SK-N-SH (cell line): Measurements from ENCODE around the gene ZNF101. TPM values are rescaled to one million over a fixed set of nuclear protein-coding genes. Genes with fewer than 3 reads are reported as not detected.

Source experiments
- CTCF ChIA-PET: fragments of 300-600, 350-600 bp; formaldehyde crosslinking; extraction: SDS; loops from one replicate; lab custom pipeline; 2021; lab: Yijun Ruan, JAX
- POLR2A ChIA-PET: fragments of 350-600 bp; sonication (Branson Sonifier 250); formaldehyde crosslinking; extraction: SDS; loops from one replicate; lab custom pipeline; 2020; ENCODE audit warnings: antibody characterized with exemption, inconsistent platforms; lab: Yijun Ruan, JAX
- DNase-seq: peaks from one replicate; pipeline ENCODE4 v3.0.0; 2012
- H2AFZ ChIP-seq: fragments of 200-600 bp; sonication (generic); 2 replicates; pipeline ENCODE4 v1.8.1; 2016; ENCODE audit warnings: antibody characterized with exemption, mild to moderate bottlenecking, low read depth
- H3F3A ChIP-seq: fragments of 200-600 bp; sonication (generic); replicated peaks from 2 replicates; pipeline ENCODE3; 2016; ENCODE audit warnings: antibody characterized with exemption, mild to moderate bottlenecking; ENCODE audit not compliant: insufficient read depth
- H3K27ac ChIP-seq, 2 experiments: fragments of 200-500 bp in 1 of 2; fragments of 200-600 bp in 1 of 2; sonication (Bioruptor generic) in 1 of 2; sonication (generic), shearing (Covaris generic) in 1 of 2; 2 replicates each; pipeline versions ENCODE4 v1.5.1 to v1.6.1; 2014 to 2016; ENCODE audit warnings: low read depth in 2 of 2, inconsistent platforms in 1 of 2, low read length in 1 of 2, mild to moderate bottlenecking in 1 of 2, mixed read lengths in 1 of 2
- H3K27me3 ChIP-seq: fragments of 200-600 bp; sonication (generic), shearing (Covaris generic); 2 replicates; pipeline ENCODE4 v1.6.1; 2016; ENCODE audit warnings: mixed run types; ENCODE audit not compliant: insufficient read depth
- H3K36me3 ChIP-seq, 2 experiments: fragments of 200-500 bp in 1 of 2; fragments of 200-600 bp in 1 of 2; sonication (Bioruptor generic) in 1 of 2; sonication (generic) in 1 of 2; replicated peaks in 1 of 2; 2 replicates each; pipeline versions ENCODE3 to v1.5.1; 2014 to 2016; ENCODE audit warnings: low read length in 1 of 2, mild to moderate bottlenecking in 1 of 2; ENCODE audit not compliant: insufficient read depth in 2 of 2, control insufficient read depth in 1 of 2
- H3K4me1 ChIP-seq, 2 experiments: fragments of 200-500 bp in 1 of 2; fragments of 200-600 bp in 1 of 2; sonication (Bioruptor generic) in 1 of 2; sonication (generic), shearing (Covaris generic) in 1 of 2; 2 replicates each; pipeline versions ENCODE4 v1.5.1 to v1.6.1; 2014 to 2016; ENCODE audit warnings: low read depth in 1 of 2, low read length in 1 of 2, mixed run types in 1 of 2; ENCODE audit not compliant: insufficient read depth in 2 of 2, control insufficient read depth in 1 of 2
- H3K4me2 ChIP-seq: fragments of 200-600 bp; sonication (generic), shearing (Covaris generic); 2 replicates; pipeline ENCODE4 v1.6.1; 2017; ENCODE audit warnings: mixed run types
- H3K4me3 ChIP-seq, 2 experiments: fragments of 200-500 bp in 1 of 2; fragments of 200-600 bp in 1 of 2; sonication (Bioruptor generic) in 1 of 2; sonication (generic), shearing (Covaris generic) in 1 of 2; 2 replicates each; pipeline versions ENCODE4 v1.5.1 to v1.8.1; 2014 to 2016; ENCODE audit warnings: low read depth in 2 of 2, inconsistent platforms in 1 of 2, low read length in 1 of 2, mild to moderate bottlenecking in 1 of 2, mixed read lengths in 1 of 2, moderate library complexity in 1 of 2
- H3K79me2 ChIP-seq: fragments of 200-600 bp; sonication (generic); 2 replicates; pipeline ENCODE4 v1.8.1; 2017; ENCODE audit warnings: mild to moderate bottlenecking; ENCODE audit not compliant: insufficient read depth
- H3K9ac ChIP-seq: fragments of 200-600 bp; sonication (generic); 2 replicates; pipeline ENCODE4 v1.6.1; 2017; ENCODE audit warnings: mixed run types
- H3K9me2 ChIP-seq: fragments of 200-600 bp; sonication (generic); 2 replicates; pipeline ENCODE4 v1.6.1; 2017; ENCODE audit warnings: mixed run types
- H3K9me3 ChIP-seq: fragments of 200-600 bp; sonication (generic); 2 replicates; pipeline ENCODE4 v1.6.1; 2017; ENCODE audit warnings: mixed run types, mild to moderate bottlenecking, moderate library complexity
- H4K20me1 ChIP-seq: fragments of 200-600 bp; sonication (generic); 2 replicates; pipeline ENCODE4 v1.6.1; 2017; ENCODE audit warnings: mild to moderate bottlenecking, mixed run types; ENCODE audit not compliant: insufficient read depth
- EP300 ChIP-seq, 2 experiments: IDR thresholded peaks; 2 replicates each; pipeline versions ENCODE4 v1.4.0 to v1.6.1; 2012; ENCODE audit warnings: borderline replicate concordance in 1 of 2, low read depth in 1 of 2, low read length in 1 of 2
- EZH2phosphoT487 ChIP-seq: fragments of 200-600 bp; sonication (generic); IDR thresholded peaks from 2 replicates; pipeline ENCODE4 v1.6.1; 2017; ENCODE audit warnings: low read depth, mixed run types, mild to moderate bottlenecking, antibody characterized with exemption, moderate library complexity, borderline replicate concordance
- FOSL2 ChIP-seq: IDR thresholded peaks from 2 replicates; pipeline ENCODE4 v1.4.0; 2012; ENCODE audit warnings: low read depth, mild to moderate bottlenecking, moderate library complexity, borderline replicate concordance
- FOXJ3 ChIP-seq: sonication (generic); formaldehyde crosslinking; IDR thresholded peaks from 2 replicates; pipeline ENCODE4 v1.5.1; 2020; ENCODE audit warnings: mild to moderate bottlenecking, missing genetic modification reagents
- FOXM1 ChIP-seq: IDR thresholded peaks from 2 replicates; pipeline ENCODE4 v1.4.0; 2012; ENCODE audit warnings: low read depth, mild to moderate bottlenecking
- GATA2 ChIP-seq: sonication (generic); formaldehyde crosslinking; IDR thresholded peaks from 2 replicates; pipeline ENCODE4 v1.5.0; 2020; ENCODE audit warnings: mild to moderate bottlenecking, missing genetic modification reagents
- JUND ChIP-seq: IDR thresholded peaks from 2 replicates; pipeline ENCODE4 v1.4.0; 2012
- MEF2A ChIP-seq: IDR thresholded peaks from 2 replicates; pipeline ENCODE4 v1.4.0; 2012; ENCODE audit warnings: low read depth, borderline replicate concordance
- NFIC ChIP-seq: IDR thresholded peaks from 2 replicates; pipeline ENCODE4 v1.4.0; 2012; ENCODE audit warnings: borderline replicate concordance
- NRF1 ChIP-seq: IDR thresholded peaks from 2 replicates; pipeline ENCODE4 v1.6.1; 2012; ENCODE audit warnings: low read depth, mild to moderate bottlenecking, low read length
- POLR2AphosphoS5 ChIP-seq: IDR thresholded peaks from 2 replicates; pipeline ENCODE4 v1.6.1; 2012; ENCODE audit warnings: low read depth, low read length
- SMC3 ChIP-seq: IDR thresholded peaks from 2 replicates; pipeline ENCODE4 v1.6.1; 2012; ENCODE audit warnings: low read depth, low read length, improper control_type of control experiment
- TCF12 ChIP-seq: IDR thresholded peaks from 2 replicates; pipeline ENCODE4 v1.4.0; 2012
- TEAD4 ChIP-seq: IDR thresholded peaks from 2 replicates; pipeline ENCODE4 v1.4.0; 2012; ENCODE audit warnings: mild to moderate bottlenecking, borderline replicate concordance; ENCODE audit not compliant: insufficient read depth
- YY1 ChIP-seq: IDR thresholded peaks from 2 replicates; pipeline ENCODE4 v1.4.0; 2012; ENCODE audit warnings: low read depth, mild to moderate bottlenecking
- WGBS: methylation state at CpG from one replicate; pipeline ENCODE4 v1.1.6; 2017; ENCODE audit warnings: low lambda C conversion rate; 5-methylcytosine and 5-hydroxymethylcytosine counted together
- polyA plus RNA-seq, 3 experiments: library from polyadenylated mRNA; depleted of rRNA; stranded (reverse); fragments of >200 nt; gene quantifications; 2 replicates each; pipeline ENCODE4 v1.2.3, GENCODE V29; 2012
- TF ChIP-seq, protein P1 (sequence below): fragments of 150-350 bp; IDR thresholded peaks from 2 replicates; pipeline ENCODE4 v1.6.1; 2016; ENCODE audit warnings: mild to moderate bottlenecking, low read depth, low read length
- TF ChIP-seq, protein P2 (sequence below): IDR thresholded peaks from 2 replicates; pipeline ENCODE4; 2012
- TF ChIP-seq, protein P3 (sequence below): IDR thresholded peaks from 2 replicates; pipeline ENCODE4 v1.6.1; 2012; ENCODE audit warnings: mild to moderate bottlenecking, low read depth, low read length, moderate library complexity
- TF ChIP-seq, protein P4 (sequence below): fragments of 200-600 bp; sonication (generic); IDR thresholded peaks from 2 replicates; pipeline ENCODE4 v1.6.1; 2017; ENCODE audit warnings: antibody characterized with exemption, mild to moderate bottlenecking, moderate library complexity
- TF ChIP-seq, protein P5 (sequence below): IDR thresholded peaks from 2 replicates; pipeline ENCODE4 v1.4.0; 2012; ENCODE audit warnings: low read depth

The ZNF101 gene
- polyA plus RNA-seq, 1 of the 3 experiments (the other 2 are of a cell fraction) = 2.4 TPM

DNA sequence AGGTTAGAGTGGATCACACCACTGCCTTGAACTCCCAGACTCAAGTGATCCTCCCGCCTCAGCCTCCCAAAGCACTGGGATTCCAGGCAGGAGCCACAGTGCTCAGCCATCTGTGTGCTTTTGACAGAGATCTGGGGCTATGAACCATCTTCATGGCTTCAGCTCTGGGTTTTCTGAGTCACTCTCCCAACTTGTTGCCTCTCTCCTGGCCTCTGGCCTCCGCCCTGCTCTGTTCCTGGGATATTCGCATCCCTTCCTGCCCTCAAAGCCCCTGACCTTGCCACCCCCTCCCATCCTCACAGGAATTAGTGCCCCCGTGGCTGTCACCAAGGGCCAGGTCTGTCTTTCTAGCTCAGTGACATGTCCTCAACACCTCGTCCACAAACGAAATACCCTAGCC lies 19.5 kb upstream of the ZNF101 start:
- Histone ChIP-seq H3K4me3 (no peak overlapping the region), H3K4me2 (no peak overlapping the region), H3K9me2 (no peaks in the 10 kb centered on the region), H3K79me2 (no peaks in the 10 kb centered on the region), H3K27me3 (no peaks in the 10 kb centered on the region), H3K27ac (no peak overlapping the region), H3F3A (peaks cover 3% of the 10 kb centered on the region), H3K9ac (no peak overlapping the region), H2AFZ (no peak overlapping the region), H3K4me1 (peaks cover 0 to 2% of the 10 kb centered on the region in 2 experiments; a peak in 1 of 4 replicates), H3K9me3 (no peaks in the 10 kb centered on the region), H3K36me3 (peaks cover 7 to 82% of the 10 kb centered on the region in 2 experiments), H4K20me1 (no peaks in the 10 kb centered on the region)
- ChIA-PET CTCF (interaction anchor here (5.5 kb wide), 1 partner anchor 117 kb away, joined by 49 read pairs; no protein-coding TSS in a partner anchor), POLR2A (no interaction called here)
- DNase-seq = no peak
- TF ChIP-seq TEAD4 = no peak
- TF ChIP-seq, protein P1, sequence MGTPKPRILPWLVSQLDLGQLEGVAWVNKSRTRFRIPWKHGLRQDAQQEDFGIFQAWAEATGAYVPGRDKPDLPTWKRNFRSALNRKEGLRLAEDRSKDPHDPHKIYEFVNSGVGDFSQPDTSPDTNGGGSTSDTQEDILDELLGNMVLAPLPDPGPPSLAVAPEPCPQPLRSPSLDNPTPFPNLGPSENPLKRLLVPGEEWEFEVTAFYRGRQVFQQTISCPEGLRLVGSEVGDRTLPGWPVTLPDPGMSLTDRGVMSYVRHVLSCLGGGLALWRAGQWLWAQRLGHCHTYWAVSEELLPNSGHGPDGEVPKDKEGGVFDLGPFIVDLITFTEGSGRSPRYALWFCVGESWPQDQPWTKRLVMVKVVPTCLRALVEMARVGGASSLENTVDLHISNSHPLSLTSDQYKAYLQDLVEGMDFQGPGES = no peak
- no peak for TF ChIP-seq FOXM1
- TF ChIP-seq, protein P2, sequence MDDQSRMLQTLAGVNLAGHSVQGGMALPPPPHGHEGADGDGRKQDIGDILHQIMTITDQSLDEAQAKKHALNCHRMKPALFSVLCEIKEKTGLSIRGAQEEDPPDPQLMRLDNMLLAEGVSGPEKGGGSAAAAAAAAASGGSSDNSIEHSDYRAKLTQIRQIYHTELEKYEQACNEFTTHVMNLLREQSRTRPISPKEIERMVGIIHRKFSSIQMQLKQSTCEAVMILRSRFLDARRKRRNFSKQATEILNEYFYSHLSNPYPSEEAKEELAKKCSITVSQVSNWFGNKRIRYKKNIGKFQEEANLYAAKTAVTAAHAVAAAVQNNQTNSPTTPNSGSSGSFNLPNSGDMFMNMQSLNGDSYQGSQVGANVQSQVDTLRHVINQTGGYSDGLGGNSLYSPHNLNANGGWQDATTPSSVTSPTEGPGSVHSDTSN = no peak
- no peak for TF ChIP-seq POLR2AphosphoS5
- TF ChIP-seq, protein P3, sequence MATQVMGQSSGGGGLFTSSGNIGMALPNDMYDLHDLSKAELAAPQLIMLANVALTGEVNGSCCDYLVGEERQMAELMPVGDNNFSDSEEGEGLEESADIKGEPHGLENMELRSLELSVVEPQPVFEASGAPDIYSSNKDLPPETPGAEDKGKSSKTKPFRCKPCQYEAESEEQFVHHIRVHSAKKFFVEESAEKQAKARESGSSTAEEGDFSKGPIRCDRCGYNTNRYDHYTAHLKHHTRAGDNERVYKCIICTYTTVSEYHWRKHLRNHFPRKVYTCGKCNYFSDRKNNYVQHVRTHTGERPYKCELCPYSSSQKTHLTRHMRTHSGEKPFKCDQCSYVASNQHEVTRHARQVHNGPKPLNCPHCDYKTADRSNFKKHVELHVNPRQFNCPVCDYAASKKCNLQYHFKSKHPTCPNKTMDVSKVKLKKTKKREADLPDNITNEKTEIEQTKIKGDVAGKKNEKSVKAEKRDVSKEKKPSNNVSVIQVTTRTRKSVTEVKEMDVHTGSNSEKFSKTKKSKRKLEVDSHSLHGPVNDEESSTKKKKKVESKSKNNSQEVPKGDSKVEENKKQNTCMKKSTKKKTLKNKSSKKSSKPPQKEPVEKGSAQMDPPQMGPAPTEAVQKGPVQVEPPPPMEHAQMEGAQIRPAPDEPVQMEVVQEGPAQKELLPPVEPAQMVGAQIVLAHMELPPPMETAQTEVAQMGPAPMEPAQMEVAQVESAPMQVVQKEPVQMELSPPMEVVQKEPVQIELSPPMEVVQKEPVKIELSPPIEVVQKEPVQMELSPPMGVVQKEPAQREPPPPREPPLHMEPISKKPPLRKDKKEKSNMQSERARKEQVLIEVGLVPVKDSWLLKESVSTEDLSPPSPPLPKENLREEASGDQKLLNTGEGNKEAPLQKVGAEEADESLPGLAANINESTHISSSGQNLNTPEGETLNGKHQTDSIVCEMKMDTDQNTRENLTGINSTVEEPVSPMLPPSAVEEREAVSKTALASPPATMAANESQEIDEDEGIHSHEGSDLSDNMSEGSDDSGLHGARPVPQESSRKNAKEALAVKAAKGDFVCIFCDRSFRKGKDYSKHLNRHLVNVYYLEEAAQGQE = no peak
- TF ChIP-seq NRF1 = no peak
- TF ChIP-seq FOXJ3 = no peak
- TF ChIP-seq FOSL2 = no peak
- no peak for TF ChIP-seq EP300 (IDR thresholded peaks at IDR 0.05; ENCODE audit: borderline replicate concordance in 1 of 2, low read depth in 1 of 2, low read length in 1 of 2)
- TF ChIP-seq MEF2A = no peak
- no peak for TF ChIP-seq YY1
- no peak for TF ChIP-seq JUND
- TF ChIP-seq EZH2phosphoT487 = no peak
- no peak for TF ChIP-seq GATA2
- no peak for TF ChIP-seq NFIC
- TF ChIP-seq SMC3 = no peak
- TF ChIP-seq TCF12 = no peak
- TF ChIP-seq, protein P4, sequence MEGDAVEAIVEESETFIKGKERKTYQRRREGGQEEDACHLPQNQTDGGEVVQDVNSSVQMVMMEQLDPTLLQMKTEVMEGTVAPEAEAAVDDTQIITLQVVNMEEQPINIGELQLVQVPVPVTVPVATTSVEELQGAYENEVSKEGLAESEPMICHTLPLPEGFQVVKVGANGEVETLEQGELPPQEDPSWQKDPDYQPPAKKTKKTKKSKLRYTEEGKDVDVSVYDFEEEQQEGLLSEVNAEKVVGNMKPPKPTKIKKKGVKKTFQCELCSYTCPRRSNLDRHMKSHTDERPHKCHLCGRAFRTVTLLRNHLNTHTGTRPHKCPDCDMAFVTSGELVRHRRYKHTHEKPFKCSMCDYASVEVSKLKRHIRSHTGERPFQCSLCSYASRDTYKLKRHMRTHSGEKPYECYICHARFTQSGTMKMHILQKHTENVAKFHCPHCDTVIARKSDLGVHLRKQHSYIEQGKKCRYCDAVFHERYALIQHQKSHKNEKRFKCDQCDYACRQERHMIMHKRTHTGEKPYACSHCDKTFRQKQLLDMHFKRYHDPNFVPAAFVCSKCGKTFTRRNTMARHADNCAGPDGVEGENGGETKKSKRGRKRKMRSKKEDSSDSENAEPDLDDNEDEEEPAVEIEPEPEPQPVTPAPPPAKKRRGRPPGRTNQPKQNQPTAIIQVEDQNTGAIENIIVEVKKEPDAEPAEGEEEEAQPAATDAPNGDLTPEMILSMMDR = no peak
- TF ChIP-seq, protein P5, sequence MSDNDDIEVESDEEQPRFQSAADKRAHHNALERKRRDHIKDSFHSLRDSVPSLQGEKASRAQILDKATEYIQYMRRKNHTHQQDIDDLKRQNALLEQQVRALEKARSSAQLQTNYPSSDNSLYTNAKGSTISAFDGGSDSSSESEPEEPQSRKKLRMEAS = no peak
- 87% methylated on average over 6 of the region's 6 CpGs for WGBS
